Endothelial cell of umbilical vein (primary cell): ENCODE data around the gene SLFN14. TPM values are rescaled to one million over a fixed set of nuclear protein-coding genes. Genes with fewer than 3 reads are reported as not detected.
A peak's percentile ranks its signal among the peaks of the same experiment; 100 is the strongest.

Source experiments
- BruUV-seq: library from RNA; stranded (reverse); fragments of 400-500 nt; replicated peaks from 2 replicates; lab custom pipeline; 2021; lab: Mats Ljungman, UMichigan
- CTCF ChIA-PET: fragments of 300-600, 350-600 bp; sonication (Branson Sonifier 250); formaldehyde crosslinking; loops from one replicate; lab custom pipeline; 2021; ENCODE audit warnings: antibody characterized with exemption, inconsistent platforms; lab: Charles Lee
- POLR2A ChIA-PET: fragments of 300-600, 350-600 bp; sonication (Branson Sonifier 250); formaldehyde crosslinking; loops from one replicate; lab custom pipeline; 2021; ENCODE audit warnings: antibody characterized with exemption, inconsistent platforms; lab: Charles Lee
- DNase-seq: peaks from one replicate; pipeline ENCODE4 v3.0.0-alpha.2; 2011; ENCODE audit warnings: low read depth, low spot score
- FAIRE-seq: peaks from 2 replicates; lab custom pipeline; 2011; peaks lifted over from hg19 to GRCh38; lab: Jason Lieb, UNC
- H2AFZ ChIP-seq: 2 replicates; pipeline ENCODE4 v1.6.0; 2012; ENCODE audit warnings: low read depth, low read length, control low read depth, inconsistent platforms
- H3K27ac ChIP-seq: 2 replicates; pipeline ENCODE4 v1.5.1; 2011; ENCODE audit warnings: low read depth, mild to moderate bottlenecking, control low read depth, low read length, moderate library complexity; ENCODE audit not compliant: insufficient read depth
- H3K27me3 ChIP-seq, 2 experiments: 2 replicates each; pipeline versions ENCODE4 v1.6.0 to v1.6.1; 2011; ENCODE audit warnings: low read length in 2 of 2, mixed read lengths in 1 of 2; ENCODE audit not compliant: control insufficient read depth in 2 of 2, insufficient read depth in 2 of 2
- H3K36me3 ChIP-seq, 2 experiments: 2 replicates in 1 of 2; 3 replicates in 1 of 2; pipeline ENCODE4 v1.5.1; 2011; ENCODE audit warnings: low read length in 2 of 2, mild to moderate bottlenecking in 1 of 2, moderate library complexity in 1 of 2; ENCODE audit not compliant: control insufficient read depth in 2 of 2, insufficient read depth in 2 of 2; ENCODE audit errors: extremely low read depth in 1 of 2
- H3K4me1 ChIP-seq: 3 replicates; pipeline ENCODE4 v1.5.1; 2011; ENCODE audit warnings: mild to moderate bottlenecking, low read length; ENCODE audit not compliant: control insufficient read depth, insufficient read depth; ENCODE audit errors: extremely low read depth
- H3K4me2 ChIP-seq: 2 replicates; pipeline ENCODE4 v1.6.1; 2011; ENCODE audit warnings: low read length, control low read depth, mixed read lengths; ENCODE audit not compliant: insufficient read depth
- H3K4me3 ChIP-seq, 3 experiments: fragments of 200-600 bp in 1 of 3; sonication (generic), shearing (Covaris generic) in 1 of 3; replicated peaks in 1 of 3; 2 replicates each; pipeline ENCODE4 v1.5.1; 2011 to 2016; ENCODE audit warnings: control low read depth in 3 of 3, low read length in 3 of 3, mild to moderate bottlenecking in 2 of 3, inconsistent platforms in 1 of 3, low read depth in 1 of 3, moderate library complexity in 1 of 3; ENCODE audit not compliant: insufficient read depth in 1 of 3
- H3K79me2 ChIP-seq: 2 replicates; pipeline ENCODE4 v1.6.0; 2012; ENCODE audit warnings: low read length, inconsistent platforms; ENCODE audit not compliant: control insufficient read depth, insufficient read depth
- H3K9ac ChIP-seq: replicated peaks from 2 replicates; pipeline ENCODE3; 2011; ENCODE audit warnings: low read length, control low read depth; ENCODE audit not compliant: insufficient read depth; ENCODE audit errors: extremely low read depth
- H3K9me1 ChIP-seq: replicated peaks from 3 replicates; pipeline ENCODE4 v1.6.0; 2011; ENCODE audit warnings: mild to moderate bottlenecking, low read length; ENCODE audit not compliant: control insufficient read depth, insufficient read depth; ENCODE audit errors: extremely low read depth
- H3K9me3 ChIP-seq: replicated peaks from 2 replicates; pipeline ENCODE4 v1.5.1; 2012; ENCODE audit warnings: low read length, inconsistent platforms; ENCODE audit not compliant: control insufficient read depth, insufficient read depth
- H4K20me1 ChIP-seq: replicated peaks from 2 replicates; pipeline ENCODE3; 2011; ENCODE audit warnings: mild to moderate bottlenecking, low read length; ENCODE audit not compliant: control insufficient read depth, insufficient read depth; ENCODE audit errors: extremely low read depth
- CTCF ChIP-seq, 2 donors: IDR thresholded peaks; 1 replicate in 1 of 2; 2 replicates in 1 of 2; pipeline ENCODE4 v1.5.1; 2011; ENCODE audit warnings: low read length in 2 of 2, mild to moderate bottlenecking in 2 of 2, moderate library complexity in 2 of 2, control low read depth in 1 of 2, inconsistent platforms in 1 of 2, low read depth in 1 of 2; ENCODE audit not compliant: insufficient read depth in 1 of 2; ENCODE audit errors: extremely low read depth in 1 of 2
- EZH2 ChIP-seq: IDR thresholded peaks from 2 replicates; pipeline ENCODE4 v1.6.1; 2012; ENCODE audit warnings: borderline replicate concordance, low read depth, mild to moderate bottlenecking, moderate library complexity, low read length, inconsistent platforms; ENCODE audit not compliant: severe bottlenecking
- FOS ChIP-seq: IDR thresholded peaks from 2 replicates; pipeline ENCODE4 v1.6.1; 2011; ENCODE audit warnings: mild to moderate bottlenecking, low read length, moderate library complexity, borderline replicate concordance; ENCODE audit not compliant: insufficient read depth
- GATA2 ChIP-seq: IDR thresholded peaks from 2 replicates; pipeline ENCODE4 v1.7.0; 2011; ENCODE audit warnings: low read depth, mild to moderate bottlenecking, moderate library complexity, mixed read lengths, low read length; ENCODE audit not compliant: insufficient read length, insufficient read depth
- JUN ChIP-seq: IDR thresholded peaks from 2 replicates; pipeline ENCODE4 v1.6.1; 2011; ENCODE audit warnings: borderline replicate concordance, low read depth; ENCODE audit not compliant: insufficient read length, insufficient read depth
- MAX ChIP-seq: IDR thresholded peaks from 2 replicates; pipeline ENCODE4 v1.6.1; 2011; ENCODE audit not compliant: insufficient read depth, insufficient read length
- MYC ChIP-seq: IDR thresholded peaks from one replicate; pipeline ENCODE4 v1.6.1; 2011; ENCODE audit warnings: mild to moderate bottlenecking, low read depth, low read length
- POLR2A ChIP-seq: IDR thresholded peaks from 2 replicates; pipeline ENCODE4 v1.6.1; 2012; ENCODE audit warnings: low read depth, mild to moderate bottlenecking, control low read depth, low read length
- POLR2AphosphoS5 ChIP-seq: IDR thresholded peaks from 2 replicates; pipeline ENCODE4 v1.6.1; 2012; ENCODE audit warnings: low read depth, mild to moderate bottlenecking, control low read depth, low read length, moderate library complexity; ENCODE audit not compliant: insufficient read depth
- dilution Hi-C: fragments of 300-500 bp; cut with MboI; formaldehyde crosslinking; loops from one replicate; pipeline ENCODE4 v1.15.0; 2019; ENCODE audit warnings: low sequenced_read_pairs; ENCODE audit not compliant: extremely low pct_ligation_motif_present
- intact Hi-C: fragments of 100-400 bp; cut with micrococcal nuclease; formaldehyde crosslinking; loops from one replicate; pipeline ENCODE4 v1.10.0; 2022
- polyA plus RNA-seq, 4 experiments: library from polyadenylated mRNA; depleted of rRNA in 3 of 4; stranded (reverse) in 3 of 4; unstranded in 1 of 4; fragments of >200 nt; gene quantifications; 2 replicates each; pipeline versions ENCODE4 v1.2.1 to v1.2.3, GENCODE V29; 2011 to 2012; ENCODE audit warnings: missing spikeins in 1 of 4
- total RNA-seq: library from RNA; stranded (reverse); gene quantifications from 2 replicates; pipeline ENCODE4 v1.2.3, GENCODE V29; 2021

The SLFN14 gene
- total and polyA plus RNA-seq, 2 donors (not counting 3 experiments of a cell fraction or from before 2014, with no cell fraction given) = not detected

- H3K36me3 ChIP-seq = no peaks in the 10 kb centered on the region
- H2AFZ ChIP-seq = peak overlapping the region; percentile 48
- H4K20me1 ChIP-seq = no peaks in the 10 kb centered on the region
- ChIA-PET CTCF (interaction anchor here (1.2 to 3.5 kb wide), 3 partner anchors 37 to 284 kb away, joined by 3 to 10 read pairs (median 3); partner anchors contain the start of gene PEX12), POLR2A (no interaction called here)
- dilution Hi-C loops = loop anchor here (25.0 kb wide), 1 partner anchor 229 kb away; no protein-coding TSS in a partner anchor
- H3K4me3 ChIP-seq = peak overlapping the region in 2 of 3 experiments; percentile 1 to 38
- H3K27me3 ChIP-seq = no peaks in the 10 kb centered on the region
- H3K79me2 ChIP-seq = no peaks in the 10 kb centered on the region
- DNase-seq (no peak), FAIRE-seq (no peak)
- H3K4me2 ChIP-seq = peak overlapping the region; percentile 77
- peaks cover 2% of the 10 kb centered on the region for H3K9me1 ChIP-seq
- peaks cover 44% of the 10 kb centered on the region for H3K4me1 ChIP-seq
- H3K27ac ChIP-seq = peak overlapping the region; percentile 52
- intact Hi-C loops = loop anchor here (1.0 to 10.0 kb wide), 5 partner anchors 37 to 1127 kb away; partner anchors contain the start of genes LIG3, PEX12 and SLFN5
- TF ChIP-seq MAX = no peak
- no peak for TF ChIP-seq GATA2
- TF ChIP-seq POLR2A = no peak
- TF ChIP-seq EZH2 = no peak
- no peak for TF ChIP-seq JUN
- no peak for TF ChIP-seq CTCF (IDR thresholded peaks at IDR 0.05; ENCODE audit: extremely low read depth in 1 of 2, insufficient read depth in 1 of 2, low read depth in 1 of 2, low read length in 2 of 2)
- TF ChIP-seq FOS = no peak
- no peak for TF ChIP-seq MYC
- TF ChIP-seq POLR2AphosphoS5 = no peak
- BruUV-seq = TSS peak; percentile 81
- peak overlapping the region; percentile 67 for H3K9ac ChIP-seq
- no peaks in the 10 kb centered on the region for H3K9me3 ChIP-seq
Measured at GRCh38 chr17:35541434-35541833, 19.2 kb downstream of the SLFN14 start.
